Gastrocnemius medialis (tissue), 4 donors: ENCODE measurements around the gene KLHL29.

ENCODE experiments used
- CTCF ChIP-seq, 5 experiments: fragments of 450-650 bp in 3 of 5; fragments of 200-600 bp in 2 of 5; sonication (generic) in 2 of 5; IDR thresholded peaks in 4 of 5; conservative IDR thresholded peaks in 1 of 5; 1 replicate in 4 of 5; 2 replicates in 1 of 5; pipeline ENCODE4 v1.5.1; 2016 to 2019; ENCODE audit warnings: antibody characterized with exemption in 5 of 5, mild to moderate bottlenecking in 3 of 5, moderate library complexity in 3 of 5
- POLR2A ChIP-seq, 2 donors: fragments of 450-650 bp; IDR thresholded peaks; one replicate each; pipeline ENCODE4 v1.6.1; 2017; ENCODE audit warnings: antibody characterized with exemption in 2 of 2, mild to moderate bottlenecking in 2 of 2, moderate library complexity in 2 of 2

GRCh38 chr2:23685181-23685580 lies 300.2 kb downstream of the KLHL29 start:
- TF ChIP-seq CTCF (IDR thresholded peaks at IDR 0.05 in 4 of 5, conservative IDR thresholded peaks at IDR 0.05 in 1 of 5) (no peak), POLR2A (IDR thresholded peaks at IDR 0.05) (no peak)
